CD14-positive monocyte (primary cell): ENCODE results near the gene CDC14C. TPM values are rescaled to one million over a fixed set of nuclear protein-coding genes. Genes with fewer than 3 reads are reported as not detected.

Experiments used
- DNase-seq, 3 donors: peaks; one replicate each; pipeline ENCODE4 v3.0.0-alpha.2; 2011 to 2022
- H2AFZ ChIP-seq: 2 replicates; pipeline ENCODE4 v1.6.0; 2012; ENCODE audit warnings: mild to moderate bottlenecking, low read depth, low read length, inconsistent platforms; ENCODE audit not compliant: insufficient read depth, poor library complexity, severe bottlenecking
- H3K27ac ChIP-seq, 2 donors: 1 replicate in 1 of 2; 2 replicates in 1 of 2; pipeline ENCODE4 v1.5.1; 2012 to 2013; ENCODE audit warnings: low read length in 2 of 2, control low read depth in 1 of 2, inconsistent platforms in 1 of 2, low read depth in 1 of 2, mild to moderate bottlenecking in 1 of 2
- H3K27me3 ChIP-seq, 2 donors: one replicate each; pipeline versions ENCODE4 v1.6.0 to v1.6.1; 2011 to 2013; ENCODE audit warnings: low read length in 2 of 2; ENCODE audit not compliant: control insufficient read depth in 2 of 2, insufficient read depth in 2 of 2
- H3K36me3 ChIP-seq, 2 donors: replicated peaks in 1 of 2; 1 replicate in 1 of 2; 2 replicates in 1 of 2; pipeline versions ENCODE4 v1.5.1 to v1.6.1; 2012 to 2013; ENCODE audit warnings: low read length in 2 of 2, control low read depth in 1 of 2, inconsistent platforms in 1 of 2, mild to moderate bottlenecking in 1 of 2; ENCODE audit not compliant: insufficient read depth in 2 of 2, control insufficient read depth in 1 of 2
- H3K4me1 ChIP-seq, 2 donors: 1 replicate in 1 of 2; 2 replicates in 1 of 2; pipeline versions ENCODE4 v1.5.1 to v1.6.1; 2012 to 2013; ENCODE audit warnings: low read length in 2 of 2, control low read depth in 1 of 2, inconsistent platforms in 1 of 2, mild to moderate bottlenecking in 1 of 2, moderate library complexity in 1 of 2; ENCODE audit not compliant: insufficient read depth in 2 of 2, control insufficient read depth in 1 of 2
- H3K4me2 ChIP-seq: replicated peaks from 2 replicates; pipeline ENCODE3; 2012; ENCODE audit warnings: low read length, moderate library complexity, mild to moderate bottlenecking; ENCODE audit not compliant: poor library complexity, severe bottlenecking; ENCODE audit errors: extremely low read depth
- H3K4me3 ChIP-seq, 3 experiments: fragments of 200-600 bp in 1 of 3; sonication (generic) in 1 of 3; replicated peaks in 1 of 3; 1 replicate in 2 of 3; 2 replicates in 1 of 3; pipeline ENCODE4 v1.5.1; 2011 to 2013; ENCODE audit warnings: low read length in 3 of 3, mild to moderate bottlenecking in 3 of 3, control low read depth in 2 of 3, low read depth in 2 of 3, inconsistent platforms in 1 of 3, moderate library complexity in 1 of 3
- H3K79me2 ChIP-seq: 2 replicates; pipeline ENCODE4 v1.6.0; 2012; ENCODE audit warnings: mild to moderate bottlenecking, control low read depth, inconsistent platforms, low read length, moderate library complexity; ENCODE audit not compliant: insufficient read depth
- H3K9ac ChIP-seq: 2 replicates; pipeline ENCODE4 v1.6.0; 2017; ENCODE audit warnings: low read length, mild to moderate bottlenecking; ENCODE audit not compliant: insufficient read depth, poor library complexity, severe bottlenecking
- H3K9me3 ChIP-seq, 2 donors: replicated peaks in 1 of 2; 1 replicate in 1 of 2; 2 replicates in 1 of 2; pipeline versions ENCODE4 v1.5.1 to v1.6.1; 2012 to 2013; ENCODE audit warnings: low read length in 2 of 2, control low read depth in 1 of 2; ENCODE audit not compliant: control insufficient read depth in 1 of 2, insufficient read depth in 1 of 2
- H4K20me1 ChIP-seq: 2 replicates; pipeline ENCODE4 v1.6.0; 2012; ENCODE audit warnings: mild to moderate bottlenecking, low read length, control low read depth, moderate library complexity; ENCODE audit not compliant: insufficient read depth
- H3K27ac Mint-ChIP-seq, 7 donors: one replicate each; pipeline ENCODE4 v1.8.0; 2020; ENCODE audit warnings: mild to moderate bottlenecking in 7 of 7, mixed read lengths in 7 of 7, moderate library complexity in 6 of 7, inconsistent platforms in 2 of 7
- H3K27me3 Mint-ChIP-seq, 3 donors: one replicate each; pipeline ENCODE4 v1.8.0; 2021 to 2022; ENCODE audit warnings: low read depth in 3 of 3, mild to moderate bottlenecking in 3 of 3, mixed read lengths in 3 of 3, moderate library complexity in 3 of 3, inconsistent platforms in 1 of 3
- H3K36me3 Mint-ChIP-seq, 2 donors: one replicate each; pipeline ENCODE4 v1.8.0; 2020; ENCODE audit warnings: mixed read lengths in 2 of 2, inconsistent platforms in 1 of 2, mild to moderate bottlenecking in 1 of 2
- H3K4me1 Mint-ChIP-seq: one replicate; pipeline ENCODE4 v1.8.0; 2020; ENCODE audit warnings: mild to moderate bottlenecking, mixed read lengths
- H3K4me3 Mint-ChIP-seq, 2 donors: one replicate each; pipeline ENCODE4 v1.8.0; 2020; ENCODE audit warnings: mild to moderate bottlenecking in 2 of 2, mixed read lengths in 2 of 2, moderate library complexity in 1 of 2
- H3K9me3 Mint-ChIP-seq, 7 donors: one replicate each; pipeline ENCODE4 v1.8.0; 2020 to 2022; ENCODE audit warnings: mixed read lengths in 7 of 7, mild to moderate bottlenecking in 6 of 7, moderate library complexity in 6 of 7, inconsistent platforms in 2 of 7
- WGBS: methylation state at CpG from one replicate; pipeline ENCODE4 v1.1.5; 2013; ENCODE audit warnings: missing lambda C conversion rate; ENCODE audit not compliant: insufficient coverage; 5-methylcytosine and 5-hydroxymethylcytosine counted together
- intact Hi-C, 2 donors: fragments of 100-400 bp; cut with micrococcal nuclease; formaldehyde crosslinking; loops; one replicate each; pipeline versions ENCODE4 v1.15.0 to v1.15.1; 2023
- polyA plus RNA-seq, 3 donors: library from polyadenylated mRNA; depleted of rRNA in 1 of 3; unstranded in 2 of 3; stranded (reverse) in 1 of 3; fragments of 300-500 nt in 2 of 3; fragments of >200 nt in 1 of 3; fragmentation: Illumina TruSeq in 2 of 3; gene quantifications; 1 replicate in 2 of 3; 2 replicates in 1 of 3; pipeline ENCODE4 v1.2.3, GENCODE V29; 2012 to 2021
- TF ChIP-seq, protein P1 (sequence below): fragments of 200-600 bp; IDR thresholded peaks from one replicate; pipeline ENCODE4 v1.8.0; 2022; ENCODE audit warnings: antibody characterized with exemption, mild to moderate bottlenecking

CDC14C gene
- polyA plus RNA-seq, 3 donors = not detected

DNA sequence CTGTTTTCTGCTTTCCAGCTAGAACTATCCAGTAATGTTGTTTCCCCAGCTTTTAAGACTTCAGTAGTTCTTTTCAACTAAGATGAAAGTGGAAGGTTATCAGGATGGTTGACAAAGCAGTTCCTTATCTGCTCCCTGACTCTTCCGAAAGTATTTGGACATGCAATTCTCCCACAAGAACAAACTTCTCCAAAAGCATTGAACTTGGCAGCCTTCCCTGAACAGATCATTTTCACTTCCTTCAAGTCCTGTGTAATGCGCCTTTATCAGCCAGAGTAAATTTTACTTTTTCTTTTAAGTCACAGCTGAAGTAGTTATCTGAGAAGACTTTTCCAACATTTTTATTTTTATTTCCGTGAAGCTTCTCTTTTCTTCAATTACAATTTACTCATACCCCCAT is 39.7 kb downstream of the CDC14C start:
- peaks cover 0 to under 1% of the 10 kb centered on the region in 2 donors for H3K27me3 ChIP-seq
- H2AFZ ChIP-seq = no peak overlapping the region
- H3K4me3 ChIP-seq = peak overlapping the region in 1 of 3 experiments; percentile 21
- no peaks in the 10 kb centered on the region for H4K20me1 ChIP-seq
- peaks cover 0 to 4% (median 0%) of the 10 kb centered on the region in 3 donors for H3K27me3 Mint-ChIP-seq
- no peaks in the 10 kb centered on the region for H3K36me3 ChIP-seq
- peak overlapping the region in 1 of 2 donors; percentile 30 for H3K27ac ChIP-seq
- peaks cover 7 to 17% of the 10 kb centered on the region in 2 donors for H3K4me1 ChIP-seq
- H3K4me2 ChIP-seq = peak overlapping the region; percentile 43
- no peak overlapping the region for H3K9ac ChIP-seq
- no peaks in the 10 kb centered on the region for H3K36me3 Mint-ChIP-seq
- 0% methylated on average over 1 of the region's 3 CpGs for WGBS
- TF ChIP-seq, protein P1, sequence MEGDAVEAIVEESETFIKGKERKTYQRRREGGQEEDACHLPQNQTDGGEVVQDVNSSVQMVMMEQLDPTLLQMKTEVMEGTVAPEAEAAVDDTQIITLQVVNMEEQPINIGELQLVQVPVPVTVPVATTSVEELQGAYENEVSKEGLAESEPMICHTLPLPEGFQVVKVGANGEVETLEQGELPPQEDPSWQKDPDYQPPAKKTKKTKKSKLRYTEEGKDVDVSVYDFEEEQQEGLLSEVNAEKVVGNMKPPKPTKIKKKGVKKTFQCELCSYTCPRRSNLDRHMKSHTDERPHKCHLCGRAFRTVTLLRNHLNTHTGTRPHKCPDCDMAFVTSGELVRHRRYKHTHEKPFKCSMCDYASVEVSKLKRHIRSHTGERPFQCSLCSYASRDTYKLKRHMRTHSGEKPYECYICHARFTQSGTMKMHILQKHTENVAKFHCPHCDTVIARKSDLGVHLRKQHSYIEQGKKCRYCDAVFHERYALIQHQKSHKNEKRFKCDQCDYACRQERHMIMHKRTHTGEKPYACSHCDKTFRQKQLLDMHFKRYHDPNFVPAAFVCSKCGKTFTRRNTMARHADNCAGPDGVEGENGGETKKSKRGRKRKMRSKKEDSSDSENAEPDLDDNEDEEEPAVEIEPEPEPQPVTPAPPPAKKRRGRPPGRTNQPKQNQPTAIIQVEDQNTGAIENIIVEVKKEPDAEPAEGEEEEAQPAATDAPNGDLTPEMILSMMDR = no peak
- H3K27ac Mint-ChIP-seq = no peak overlapping the region
- intact Hi-C loops = no loop called here
- peaks cover 0 to 4% (median 2%) of the 10 kb centered on the region in 7 donors for H3K9me3 Mint-ChIP-seq
- H3K4me3 Mint-ChIP-seq = peak overlapping the region in 1 of 2 donors; percentile 23
- H3K4me1 Mint-ChIP-seq = peaks cover 13% of the 10 kb centered on the region
- H3K9me3 ChIP-seq = no peaks in the 10 kb centered on the region
- peak; percentile 15 to 52 (median 44) for DNase-seq
- no peaks in the 10 kb centered on the region for H3K79me2 ChIP-seq

DNA sequence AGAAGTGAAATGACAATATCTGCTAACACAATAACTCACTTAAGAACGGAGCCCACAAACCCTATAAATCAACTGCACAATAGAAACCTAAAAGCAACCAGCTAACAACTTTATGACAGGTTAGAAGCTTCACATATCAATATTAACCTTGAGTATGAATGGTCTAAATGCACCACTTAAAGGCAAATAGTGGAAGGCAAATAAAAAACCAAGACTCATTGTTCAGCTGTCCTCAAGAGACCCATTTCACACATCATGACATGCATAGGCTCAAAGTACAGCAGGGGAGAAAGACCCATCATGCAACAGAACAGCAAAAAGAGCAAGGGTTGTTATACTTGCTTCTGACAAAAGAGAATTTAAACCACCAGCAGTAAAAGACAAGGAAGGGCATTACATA is 46.8 kb downstream of the CDC14C start:
- TF ChIP-seq, protein P1 = no peak
- Histone ChIP-seq H3K27me3 (peaks cover 0 to 8% of the 10 kb centered on the region in 2 donors), H3K4me1 (peaks cover 0 to 3% of the 10 kb centered on the region in 2 donors), H3K27ac (no peak overlapping the region), H3K4me3 (no peak overlapping the region), H3K9ac (no peak overlapping the region), H2AFZ (no peak overlapping the region), H3K79me2 (no peaks in the 10 kb centered on the region), H4K20me1 (no peaks in the 10 kb centered on the region), H3K9me3 (peaks cover 0 to 3% of the 10 kb centered on the region in 2 donors), H3K36me3 (no peaks in the 10 kb centered on the region), H3K4me2 (no peak overlapping the region)
- Mint-ChIP-seq H3K27me3 (peaks cover 1 to 5% (median 2%) of the 10 kb centered on the region in 3 donors), H3K9me3 (peaks cover 0 to 3% (median 0%) of the 10 kb centered on the region in 7 donors), H3K4me3 (no peak overlapping the region), H3K36me3 (no peaks in the 10 kb centered on the region), H3K4me1 (peaks cover 3% of the 10 kb centered on the region), H3K27ac (no peak overlapping the region)
- WGBS = no CpG with 5 or more reads among the region's 1 CpG
- no peak for DNase-seq
- intact Hi-C loops = no loop called here
